GM12878 (cell line): ENCODE data around the gene AFAP1. TPM values are rescaled to one million over a fixed set of nuclear protein-coding genes. Genes with fewer than 3 reads are reported as not detected.

Experiments
- ATAC-seq: fragments of 200-7000 bp; cut with Tn5 transposase; 3 replicates; pipeline ENCODE4 v1.9.1; 2020; ENCODE audit warnings: mild to moderate bottlenecking, moderate library complexity
- BruUV-seq: library from RNA; stranded (reverse); fragments of 400-500 nt; replicated peaks from 2 replicates; lab custom pipeline; 2021; lab: Mats Ljungman, UMichigan
- CTCF ChIA-PET: fragments of 300-600 bp; sonication (Branson Sonifier 250); formaldehyde crosslinking; extraction: SDS; loops from one replicate; lab custom pipeline; 2021; ENCODE audit warnings: inconsistent platforms; lab: Yijun Ruan, JAX
- POLR2A ChIA-PET: fragments of 350-600 bp; formaldehyde crosslinking; extraction: SDS; loops from one replicate; lab custom pipeline; 2021; ENCODE audit warnings: inconsistent platforms; lab: Charles Lee
- RAD21 ChIA-PET: fragments of 300-600 bp; sonication (Branson Sonifier 250); formaldehyde crosslinking; loops from one replicate; lab custom pipeline; 2023; ENCODE audit warnings: antibody characterized with exemption; ENCODE audit not compliant: unreplicated experiment; lab: Charles Lee
- SMC1A ChIA-PET: fragments of 300-600 bp; sonication (Branson Sonifier 250); formaldehyde crosslinking; loops from one replicate; lab custom pipeline; 2023; ENCODE audit not compliant: unreplicated experiment, uncharacterized antibody; lab: Charles Lee
- DNase-seq: peaks from one replicate; pipeline ENCODE4 v3.0.0-alpha.2; 2011; ENCODE audit warnings: low read depth, low spot score
- FAIRE-seq: peaks from 3 replicates; lab custom pipeline; 2011; peaks lifted over from hg19 to GRCh38; lab: Jason Lieb, UNC
- H2AFZ ChIP-seq: 2 replicates; pipeline ENCODE4 v1.6.0; 2011; ENCODE audit warnings: low read depth, low read length, control low read depth; ENCODE audit not compliant: control insufficient read depth
- H3K27ac ChIP-seq: 2 replicates; pipeline ENCODE4 v1.5.1; 2011; ENCODE audit warnings: control low read depth; ENCODE audit not compliant: control insufficient read depth, insufficient read depth
- H3K27me3 ChIP-seq, 2 experiments: replicated peaks in 1 of 2; 2 replicates each; pipeline versions ENCODE4 v1.6.0 to v1.6.1; 2011; ENCODE audit warnings: low read length in 1 of 2; ENCODE audit not compliant: control insufficient read depth in 2 of 2, insufficient read depth in 2 of 2
- H3K36me3 ChIP-seq, 2 experiments: 2 replicates each; pipeline ENCODE4 v1.5.1; 2011; ENCODE audit warnings: low read length in 1 of 2; ENCODE audit not compliant: control insufficient read depth in 2 of 2, insufficient read depth in 2 of 2
- H3K4me1 ChIP-seq: 2 replicates; pipeline ENCODE4 v1.6.1; 2011; ENCODE audit warnings: mild to moderate bottlenecking, low read length, moderate library complexity, mixed read lengths; ENCODE audit not compliant: control insufficient read depth, insufficient read depth
- H3K4me2 ChIP-seq: 2 replicates; pipeline ENCODE4 v1.6.0; 2011; ENCODE audit warnings: control low read depth; ENCODE audit not compliant: control insufficient read depth, insufficient read depth
- H3K4me3 ChIP-seq: fragments of 200-600 bp; sonication (generic); 2 replicates; pipeline ENCODE4 v1.5.1; 2016
- H3K79me2 ChIP-seq: 2 replicates; pipeline ENCODE4 v1.6.0; 2011; ENCODE audit warnings: low read length; ENCODE audit not compliant: control insufficient read depth, insufficient read depth
- H3K9ac ChIP-seq: 2 replicates; pipeline ENCODE4 v1.8.0; 2011; ENCODE audit warnings: low read length, control low read depth, mixed read lengths; ENCODE audit not compliant: control insufficient read depth, insufficient read depth
- H3K9me3 ChIP-seq: replicated peaks from 3 replicates; pipeline ENCODE4 v1.5.1; 2011; ENCODE audit warnings: mild to moderate bottlenecking, low read length; ENCODE audit not compliant: control insufficient read depth, insufficient read depth
- H4K20me1 ChIP-seq: 2 replicates; pipeline ENCODE4 v1.6.0; 2011; ENCODE audit not compliant: control insufficient read depth, insufficient read depth
- LARP7 ChIP-seq: fragments of 450-650 bp; IDR thresholded peaks from 2 replicates; pipeline ENCODE4 v1.6.1; 2017; ENCODE audit warnings: mild to moderate bottlenecking
- MTA2 ChIP-seq: fragments of 450-650 bp; IDR thresholded peaks from 2 replicates; pipeline ENCODE4 v1.6.1; 2016; ENCODE audit warnings: low read depth, mild to moderate bottlenecking, moderate library complexity
- PKNOX1 ChIP-seq: fragments of 450-650 bp; IDR thresholded peaks from 2 replicates; pipeline ENCODE4 v1.6.1; 2016; ENCODE audit warnings: mild to moderate bottlenecking
- RELA ChIP-seq: fragments of 450-650 bp; IDR thresholded peaks from 2 replicates; pipeline ENCODE4 v1.8.0; 2014; ENCODE audit warnings: borderline replicate concordance; ENCODE audit not compliant: partially characterized antibody
- ZBED1 ChIP-seq: IDR thresholded peaks from 2 replicates; pipeline ENCODE4 v1.6.1; 2016; ENCODE audit warnings: borderline replicate concordance
- ZNF384 ChIP-seq: IDR thresholded peaks from 2 replicates; pipeline ENCODE4 v1.6.1; 2012; ENCODE audit warnings: low read depth, mild to moderate bottlenecking, low read length, improper control_type of control experiment, borderline replicate concordance
- ZNF622 ChIP-seq: fragments of 450-650 bp; IDR thresholded peaks from 2 replicates; pipeline ENCODE4 v1.6.1; 2017; ENCODE audit warnings: mild to moderate bottlenecking, inconsistent platforms
- WGBS: methylation state at CpG from one replicate; pipeline ENCODE4 v1.1.6; 2016; ENCODE audit warnings: low lambda C conversion rate; ENCODE audit not compliant: insufficient replicate concordance, insufficient coverage; ENCODE audit errors: missing lambda C conversion rate; 5-methylcytosine and 5-hydroxymethylcytosine counted together
- in situ Hi-C: fragments of 300-500 bp; cut with MboI; formaldehyde crosslinking; loops from 9 replicates; pipeline ENCODE4 v1.14.3; 2018; ENCODE audit warnings: mixed read lengths
- intact Hi-C: fragments of 100-400 bp; cut with micrococcal nuclease; formaldehyde crosslinking; loops from one replicate; pipeline ENCODE4 v1.14.2; 2022; ENCODE audit not compliant: unreplicated experiment
- polyA plus RNA-seq, 11 experiments: library from polyadenylated mRNA; depleted of rRNA in 4 of 11; unstranded in 6 of 11; stranded (reverse) in 5 of 11; fragments of >200 nt; fragmentation: Nextera tagmentation in 4 of 11; fragmentation: Illumina TruSeq in 1 of 11; extraction: Ambion mirVana in 4 of 11; extraction: Trizol in 1 of 11; gene quantifications; 1 replicate in 1 of 11; 2 replicates in 10 of 11; pipeline versions ENCODE4 v1.2.1 to v1.2.3, GENCODE V29; 2011 to 2016; ENCODE audit warnings: inconsistent platforms in 2 of 11, missing spikeins in 2 of 11, low read depth in 1 of 11
- total RNA-seq, 4 experiments: library from RNA; depleted of rRNA in 3 of 4; stranded (reverse); fragments of >200 nt in 3 of 4; fragmentation: Illumina TruSeq in 1 of 4; extraction: Trizol in 1 of 4; gene quantifications; 2 replicates each; pipeline versions ENCODE4 v1.2.1 to v1.2.3, GENCODE V29; 2013 to 2021
- TF ChIP-seq, protein P1 (sequence below): fragments of 450-650 bp; IDR thresholded peaks from 2 replicates; pipeline ENCODE4 v1.6.1; 2017; ENCODE audit warnings: mild to moderate bottlenecking, moderate library complexity
- TF ChIP-seq, protein P2 (sequence below): fragments of 450-650 bp; IDR thresholded peaks from 2 replicates; pipeline ENCODE4 v1.6.1; 2018; ENCODE audit warnings: borderline replicate concordance, mild to moderate bottlenecking; ENCODE audit not compliant: partially characterized antibody
- TF ChIP-seq, protein P3 (sequence below): fragments of 450-650 bp; formaldehyde crosslinking; IDR thresholded peaks from 2 replicates; pipeline ENCODE4 v1.4.0; 2022; ENCODE audit warnings: mild to moderate bottlenecking, moderate library complexity
- TF ChIP-seq, protein P4 (sequence below): IDR thresholded peaks from 2 replicates; pipeline ENCODE4 v1.6.1; 2012; ENCODE audit warnings: low read length, inconsistent platforms

Gene AFAP1
- total and polyA plus RNA-seq, 10 of the 15 experiments (the other 5 are each of a cell fraction or from before 2014, with no cell fraction given) = 0.02 to 0.23 (median 0.09) TPM; not detected in 1

GRCh38 chr4:7712021-7712671 lies 227.5 kb downstream of the AFAP1 start:
- in situ Hi-C loops (loop anchor here (10.0 kb wide), 1 partner anchor 517 kb away; the partner anchor contains the start of gene SORCS2), intact Hi-C loops (loop anchor here (10.0 kb wide), 1 partner anchor 527 kb away; no protein-coding TSS in a partner anchor)
- Histone ChIP-seq H3K4me3 (no peak overlapping the region), H3K27me3 (no peaks in the 10 kb centered on the region; a peak in 2 of 4 replicates), H3K27ac (no peak overlapping the region), H4K20me1 (no peaks in the 10 kb centered on the region), H3K79me2 (no peaks in the 10 kb centered on the region), H3K4me1 (no peaks in the 10 kb centered on the region), H3K9me3 (no peaks in the 10 kb centered on the region), H3K36me3 (no peaks in the 10 kb centered on the region), H2AFZ (no peak overlapping the region), H3K4me2 (no peak overlapping the region), H3K9ac (no peak overlapping the region)
- ATAC-seq = no peak
- 49% methylated on average over 19 of the region's 19 CpGs for WGBS
- no TSS peak for BruUV-seq
- ChIA-PET SMC1A (no interaction called here), RAD21 (no interaction called here), CTCF (no interaction called here), POLR2A (no interaction called here)
- no peak for FAIRE-seq
- no peak for DNase-seq
- TF ChIP-seq, protein P1, sequence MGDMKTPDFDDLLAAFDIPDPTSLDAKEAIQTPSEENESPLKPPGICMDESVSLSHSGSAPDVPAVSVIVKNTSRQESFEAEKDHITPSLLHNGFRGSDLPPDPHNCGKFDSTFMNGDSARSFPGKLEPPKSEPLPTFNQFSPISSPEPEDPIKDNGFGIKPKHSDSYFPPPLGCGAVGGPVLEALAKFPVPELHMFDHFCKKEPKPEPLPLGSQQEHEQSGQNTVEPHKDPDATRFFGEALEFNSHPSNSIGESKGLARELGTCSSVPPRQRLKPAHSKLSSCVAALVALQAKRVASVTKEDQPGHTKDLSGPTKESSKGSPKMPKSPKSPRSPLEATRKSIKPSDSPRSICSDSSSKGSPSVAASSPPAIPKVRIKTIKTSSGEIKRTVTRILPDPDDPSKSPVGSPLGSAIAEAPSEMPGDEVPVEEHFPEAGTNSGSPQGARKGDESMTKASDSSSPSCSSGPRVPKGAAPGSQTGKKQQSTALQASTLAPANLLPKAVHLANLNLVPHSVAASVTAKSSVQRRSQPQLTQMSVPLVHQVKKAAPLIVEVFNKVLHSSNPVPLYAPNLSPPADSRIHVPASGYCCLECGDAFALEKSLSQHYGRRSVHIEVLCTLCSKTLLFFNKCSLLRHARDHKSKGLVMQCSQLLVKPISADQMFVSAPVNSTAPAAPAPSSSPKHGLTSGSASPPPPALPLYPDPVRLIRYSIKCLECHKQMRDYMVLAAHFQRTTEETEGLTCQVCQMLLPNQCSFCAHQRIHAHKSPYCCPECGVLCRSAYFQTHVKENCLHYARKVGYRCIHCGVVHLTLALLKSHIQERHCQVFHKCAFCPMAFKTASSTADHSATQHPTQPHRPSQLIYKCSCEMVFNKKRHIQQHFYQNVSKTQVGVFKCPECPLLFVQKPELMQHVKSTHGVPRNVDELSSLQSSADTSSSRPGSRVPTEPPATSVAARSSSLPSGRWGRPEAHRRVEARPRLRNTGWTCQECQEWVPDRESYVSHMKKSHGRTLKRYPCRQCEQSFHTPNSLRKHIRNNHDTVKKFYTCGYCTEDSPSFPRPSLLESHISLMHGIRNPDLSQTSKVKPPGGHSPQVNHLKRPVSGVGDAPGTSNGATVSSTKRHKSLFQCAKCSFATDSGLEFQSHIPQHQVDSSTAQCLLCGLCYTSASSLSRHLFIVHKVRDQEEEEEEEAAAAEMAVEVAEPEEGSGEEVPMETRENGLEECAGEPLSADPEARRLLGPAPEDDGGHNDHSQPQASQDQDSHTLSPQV = no peak
- no peak for TF ChIP-seq LARP7
- no peak for TF ChIP-seq MTA2
- no peak for TF ChIP-seq RELA
- TF ChIP-seq ZBED1 = no peak
- TF ChIP-seq ZNF384 = no peak
- TF ChIP-seq ZNF622 = no peak
- TF ChIP-seq, protein P2, sequence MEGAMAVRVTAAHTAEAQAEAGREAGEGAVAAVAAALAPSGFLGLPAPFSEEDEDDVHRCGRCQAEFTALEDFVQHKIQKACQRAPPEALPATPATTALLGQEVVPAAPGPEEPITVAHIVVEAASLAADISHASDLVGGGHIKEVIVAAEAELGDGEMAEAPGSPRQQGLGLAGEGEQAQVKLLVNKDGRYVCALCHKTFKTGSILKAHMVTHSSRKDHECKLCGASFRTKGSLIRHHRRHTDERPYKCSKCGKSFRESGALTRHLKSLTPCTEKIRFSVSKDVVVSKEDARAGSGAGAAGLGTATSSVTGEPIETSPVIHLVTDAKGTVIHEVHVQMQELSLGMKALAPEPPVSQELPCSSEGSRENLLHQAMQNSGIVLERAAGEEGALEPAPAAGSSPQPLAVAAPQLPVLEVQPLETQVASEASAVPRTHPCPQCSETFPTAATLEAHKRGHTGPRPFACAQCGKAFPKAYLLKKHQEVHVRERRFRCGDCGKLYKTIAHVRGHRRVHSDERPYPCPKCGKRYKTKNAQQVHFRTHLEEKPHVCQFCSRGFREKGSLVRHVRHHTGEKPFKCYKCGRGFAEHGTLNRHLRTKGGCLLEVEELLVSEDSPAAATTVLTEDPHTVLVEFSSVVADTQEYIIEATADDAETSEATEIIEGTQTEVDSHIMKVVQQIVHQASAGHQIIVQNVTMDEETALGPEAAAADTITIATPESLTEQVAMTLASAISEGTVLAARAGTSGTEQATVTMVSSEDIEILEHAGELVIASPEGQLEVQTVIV = no peak
- TF ChIP-seq, protein P3, sequence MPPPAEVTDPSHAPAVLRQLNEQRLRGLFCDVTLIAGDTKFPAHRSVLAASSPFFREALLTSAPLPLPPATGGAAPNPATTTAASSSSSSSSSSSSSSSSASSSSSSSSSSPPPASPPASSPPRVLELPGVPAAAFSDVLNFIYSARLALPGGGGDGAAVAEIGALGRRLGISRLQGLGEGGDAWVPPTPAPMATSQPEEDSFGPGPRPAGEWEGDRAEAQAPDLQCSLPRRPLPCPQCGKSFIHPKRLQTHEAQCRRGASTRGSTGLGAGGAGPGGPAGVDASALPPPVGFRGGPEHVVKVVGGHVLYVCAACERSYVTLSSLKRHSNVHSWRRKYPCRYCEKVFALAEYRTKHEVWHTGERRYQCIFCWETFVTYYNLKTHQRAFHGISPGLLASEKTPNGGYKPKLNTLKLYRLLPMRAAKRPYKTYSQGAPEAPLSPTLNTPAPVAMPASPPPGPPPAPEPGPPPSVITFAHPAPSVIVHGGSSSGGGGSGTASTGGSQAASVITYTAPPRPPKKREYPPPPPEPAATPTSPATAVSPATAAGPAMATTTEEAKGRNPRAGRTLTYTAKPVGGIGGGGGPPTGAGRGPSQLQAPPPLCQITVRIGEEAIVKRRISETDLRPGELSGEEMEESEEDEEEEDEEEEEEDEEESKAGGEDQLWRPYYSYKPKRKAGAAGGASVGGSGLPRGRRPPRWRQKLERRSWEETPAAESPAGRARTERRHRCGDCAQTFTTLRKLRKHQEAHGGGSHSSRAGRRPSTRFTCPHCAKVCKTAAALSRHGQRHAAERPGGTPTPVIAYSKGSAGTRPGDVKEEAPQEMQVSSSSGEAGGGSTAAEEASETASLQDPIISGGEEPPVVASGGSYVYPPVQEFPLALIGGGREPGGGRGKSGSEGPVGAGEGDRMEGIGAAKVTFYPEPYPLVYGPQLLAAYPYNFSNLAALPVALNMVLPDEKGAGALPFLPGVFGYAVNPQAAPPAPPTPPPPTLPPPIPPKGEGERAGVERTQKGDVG = no peak
- no peak for TF ChIP-seq PKNOX1
- TF ChIP-seq, protein P4, sequence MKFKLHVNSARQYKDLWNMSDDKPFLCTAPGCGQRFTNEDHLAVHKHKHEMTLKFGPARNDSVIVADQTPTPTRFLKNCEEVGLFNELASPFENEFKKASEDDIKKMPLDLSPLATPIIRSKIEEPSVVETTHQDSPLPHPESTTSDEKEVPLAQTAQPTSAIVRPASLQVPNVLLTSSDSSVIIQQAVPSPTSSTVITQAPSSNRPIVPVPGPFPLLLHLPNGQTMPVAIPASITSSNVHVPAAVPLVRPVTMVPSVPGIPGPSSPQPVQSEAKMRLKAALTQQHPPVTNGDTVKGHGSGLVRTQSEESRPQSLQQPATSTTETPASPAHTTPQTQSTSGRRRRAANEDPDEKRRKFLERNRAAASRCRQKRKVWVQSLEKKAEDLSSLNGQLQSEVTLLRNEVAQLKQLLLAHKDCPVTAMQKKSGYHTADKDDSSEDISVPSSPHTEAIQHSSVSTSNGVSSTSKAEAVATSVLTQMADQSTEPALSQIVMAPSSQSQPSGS = no peak
